Stimulated activated naive CD8-positive, alpha-beta T cell treated with anti-CD3 and anti-CD28 coated beads, Interleukin-15, Interleukin-2, amounts not matched to agents 100 U/mL and 50 U/mL, for 24 hours (primary cell): ENCODE measurements around the gene HHATL.

Experiments
- ATAC-seq: fragments of 150-1000 bp; cut with Tn5 transposase; one replicate; pipeline ENCODE4 v1.10.0; 2021
- DNase-seq: peaks from one replicate; pipeline ENCODE4 v3.0.0; 2021

Gene HHATL

GRCh38 chr3:42702066-42702951, at the start of gene HHATL:
TSS of gene HHATL (minus strand) at chr3:42702798. CDS start at chr3:42700826, 1,972 bp downstream.
- no peak for ATAC-seq

GRCh38 chr3:42751609-42752008, 49.0 kb upstream of the HHATL start:
- no peak for ATAC-seq
- no peak for DNase-seq

More at GRCh38 chr3:42702066-42702951, at the start of gene HHATL:
- DNase-seq: no peak

- ATAC-seq (no peak), DNase-seq (no peak)
Measured at GRCh38 chr3:42750834-42751233, 48.2 kb upstream of the HHATL start.

- no peak for ATAC-seq
- no peak for DNase-seq
Measured at GRCh38 chr3:42749753-42750231, 47.2 kb upstream of the HHATL start.

- no peak for ATAC-seq
Measured at GRCh38 chr3:42749025-42749752, 46.6 kb upstream of the HHATL start.

GRCh38 chr3:42747581-42747980, 45.0 kb upstream of the HHATL start:
- DNase-seq: no peak
- no peak for ATAC-seq

More at GRCh38 chr3:42749025-42749752, 46.6 kb upstream of the HHATL start:
- no peak for DNase-seq

- ATAC-seq: no peak
- DNase-seq: no peak
Measured at GRCh38 chr3:42746455-42747450, 44.2 kb upstream of the HHATL start.

- DNase-seq (no peak), ATAC-seq (no peak)
Measured at GRCh38 chr3:42745776-42746454, 43.3 kb upstream of the HHATL start.

GRCh38 chr3:42745291-42745745, 42.7 kb upstream of the HHATL start:
- DNase-seq: no peak

GRCh38 chr3:42743204-42743995, 40.8 kb upstream of the HHATL start:
- ATAC-seq (no peak), DNase-seq (no peak)

More at GRCh38 chr3:42745291-42745745, 42.7 kb upstream of the HHATL start:
- no peak for ATAC-seq

- ATAC-seq: no peak
- DNase-seq: no peak
Measured at GRCh38 chr3:42742688-42743087, 40.1 kb upstream of the HHATL start.

- DNase-seq: no peak
- no peak for ATAC-seq
Measured at GRCh38 chr3:42742259-42742658, 39.7 kb upstream of the HHATL start.

GRCh38 chr3:42741796-42742195, 39.2 kb upstream of the HHATL start:
- no peak for DNase-seq

GRCh38 chr3:42739401-42740158, 37.0 kb upstream of the HHATL start:
- no peak for ATAC-seq

More at GRCh38 chr3:42741796-42742195, 39.2 kb upstream of the HHATL start:
- no peak for ATAC-seq

GRCh38 chr3:42736531-42736930, 33.9 kb upstream of the HHATL start:
- no peak for DNase-seq
- no peak for ATAC-seq

More at GRCh38 chr3:42739401-42740158, 37.0 kb upstream of the HHATL start:
- no peak for DNase-seq

- ATAC-seq (no peak), DNase-seq (no peak)
Measured at GRCh38 chr3:42736081-42736480, 33.5 kb upstream of the HHATL start.

- DNase-seq: no peak
- ATAC-seq: no peak
Measured at GRCh38 chr3:42735615-42736014, 33.0 kb upstream of the HHATL start.

GRCh38 chr3:42735019-42735418, 32.4 kb upstream of the HHATL start:
- ATAC-seq (no peak), DNase-seq (no peak)

- ATAC-seq (no peak), DNase-seq (no peak)
Measured at GRCh38 chr3:42734263-42734860, 31.8 kb upstream of the HHATL start.
